Lower leg skin (tissue), 3 donors: ENCODE data around the gene TMEM151A.

ENCODE experiments used
- CTCF ChIP-seq, 3 donors: fragments of 450-650 bp; IDR thresholded peaks; one replicate each; pipeline ENCODE4 v1.5.1; 2016; ENCODE audit warnings: antibody characterized with exemption in 3 of 3, mild to moderate bottlenecking in 3 of 3, moderate library complexity in 2 of 3
- POLR2A ChIP-seq, 2 donors: fragments of 450-650 bp; IDR thresholded peaks; one replicate each; pipeline ENCODE4 v1.6.1; 2016 to 2017; ENCODE audit warnings: antibody characterized with exemption in 2 of 2, mild to moderate bottlenecking in 1 of 2, moderate library complexity in 1 of 2

- TF ChIP-seq CTCF (IDR thresholded peaks at IDR 0.05): no peak
- TF ChIP-seq POLR2A (IDR thresholded peaks at IDR 0.05): no peak
Observed at GRCh38 chr11:66267039-66267378, 24.7 kb upstream of the TMEM151A start.
